ENCODE results near the gene TBC1D9B. TPM values are rescaled to one million over a fixed set of nuclear protein-coding genes. Genes with fewer than 3 reads are reported as not detected.

The TBC1D9B gene
- total RNA-seq, 1 experiment from 2014 or later: 127 TPM

GRCh38 chr5:179889885-179890284 is 17.8 kb downstream of the TBC1D9B start:
- Histone ChIP-seq H3K9ac (ENCODE audit: low read length) (no peak overlapping the region), H3K9me3 (ENCODE audit: control insufficient read depth in 1 of 2, insufficient read depth in 1 of 2, low read depth in 1 of 2, low read length in 2 of 2) (no peaks in the 10 kb centered on the region), H3K9me2 (ENCODE audit: insufficient read depth) (no peaks in the 10 kb centered on the region), H4K20me1 (ENCODE audit: insufficient read depth) (no peaks in the 10 kb centered on the region), H3K4me2 (ENCODE audit: low read length) (no peak overlapping the region), H2AFZ (ENCODE audit: low read depth, low read length, poor library complexity, severe bottlenecking) (no peak overlapping the region), H3K27ac (ENCODE audit: low read depth, low read length) (no peak overlapping the region), H3K36me3 (ENCODE audit: control insufficient read depth in 1 of 2, insufficient read depth in 2 of 2, low read length in 2 of 2) (peaks cover 43 to 71% of the 10 kb centered on the region in 2 experiments), H3K79me2 (ENCODE audit: insufficient read depth, low read length) (no peaks in the 10 kb centered on the region), H3K27me3 (ENCODE audit: insufficient read depth, low read length) (no peaks in the 10 kb centered on the region), H3K4me1 (ENCODE audit: control insufficient read depth in 1 of 2, insufficient read depth in 2 of 2, low read length in 2 of 2) (no peaks in the 10 kb centered on the region), H3K4me3 (replicated peaks in 1 of 2; ENCODE audit: low read depth in 1 of 2, low read length in 2 of 2) (no peak overlapping the region)
- TF ChIP-seq ZFX (IDR thresholded peaks at IDR 0.05): no peak
- TF ChIP-seq, protein P1, sequence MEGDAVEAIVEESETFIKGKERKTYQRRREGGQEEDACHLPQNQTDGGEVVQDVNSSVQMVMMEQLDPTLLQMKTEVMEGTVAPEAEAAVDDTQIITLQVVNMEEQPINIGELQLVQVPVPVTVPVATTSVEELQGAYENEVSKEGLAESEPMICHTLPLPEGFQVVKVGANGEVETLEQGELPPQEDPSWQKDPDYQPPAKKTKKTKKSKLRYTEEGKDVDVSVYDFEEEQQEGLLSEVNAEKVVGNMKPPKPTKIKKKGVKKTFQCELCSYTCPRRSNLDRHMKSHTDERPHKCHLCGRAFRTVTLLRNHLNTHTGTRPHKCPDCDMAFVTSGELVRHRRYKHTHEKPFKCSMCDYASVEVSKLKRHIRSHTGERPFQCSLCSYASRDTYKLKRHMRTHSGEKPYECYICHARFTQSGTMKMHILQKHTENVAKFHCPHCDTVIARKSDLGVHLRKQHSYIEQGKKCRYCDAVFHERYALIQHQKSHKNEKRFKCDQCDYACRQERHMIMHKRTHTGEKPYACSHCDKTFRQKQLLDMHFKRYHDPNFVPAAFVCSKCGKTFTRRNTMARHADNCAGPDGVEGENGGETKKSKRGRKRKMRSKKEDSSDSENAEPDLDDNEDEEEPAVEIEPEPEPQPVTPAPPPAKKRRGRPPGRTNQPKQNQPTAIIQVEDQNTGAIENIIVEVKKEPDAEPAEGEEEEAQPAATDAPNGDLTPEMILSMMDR (IDR thresholded peaks at IDR 0.05 in 2 of 3, conservative IDR thresholded peaks at IDR 0.05 in 1 of 3; ENCODE audit: borderline replicate concordance in 1 of 3, insufficient read depth in 1 of 3, low read depth in 2 of 3, low read length in 2 of 3): no peak
- TF ChIP-seq SIN3A (IDR thresholded peaks at IDR 0.05; ENCODE audit: low read depth): no peak
- TF ChIP-seq, protein P2, sequence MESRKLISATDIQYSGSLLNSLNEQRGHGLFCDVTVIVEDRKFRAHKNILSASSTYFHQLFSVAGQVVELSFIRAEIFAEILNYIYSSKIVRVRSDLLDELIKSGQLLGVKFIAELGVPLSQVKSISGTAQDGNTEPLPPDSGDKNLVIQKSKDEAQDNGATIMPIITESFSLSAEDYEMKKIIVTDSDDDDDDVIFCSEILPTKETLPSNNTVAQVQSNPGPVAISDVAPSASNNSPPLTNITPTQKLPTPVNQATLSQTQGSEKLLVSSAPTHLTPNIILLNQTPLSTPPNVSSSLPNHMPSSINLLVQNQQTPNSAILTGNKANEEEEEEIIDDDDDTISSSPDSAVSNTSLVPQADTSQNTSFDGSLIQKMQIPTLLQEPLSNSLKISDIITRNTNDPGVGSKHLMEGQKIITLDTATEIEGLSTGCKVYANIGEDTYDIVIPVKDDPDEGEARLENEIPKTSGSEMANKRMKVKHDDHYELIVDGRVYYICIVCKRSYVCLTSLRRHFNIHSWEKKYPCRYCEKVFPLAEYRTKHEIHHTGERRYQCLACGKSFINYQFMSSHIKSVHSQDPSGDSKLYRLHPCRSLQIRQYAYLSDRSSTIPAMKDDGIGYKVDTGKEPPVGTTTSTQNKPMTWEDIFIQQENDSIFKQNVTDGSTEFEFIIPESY (IDR thresholded peaks at IDR 0.05; ENCODE audit: extremely low read depth, insufficient replicate concordance, low read length): no peak
- TF ChIP-seq ZNF274 (IDR thresholded peaks at IDR 0.05; ENCODE audit: low read depth, low read length): no peak
- no peak for TF ChIP-seq JUND (IDR thresholded peaks at IDR 0.05)
- TF ChIP-seq CBX3 (IDR thresholded peaks at IDR 0.05; ENCODE audit: low read depth): no peak
- no peak for TF ChIP-seq EZH2phosphoT487 (IDR thresholded peaks at IDR 0.05; ENCODE audit: borderline replicate concordance)
- TF ChIP-seq EGR1 (IDR thresholded peaks at IDR 0.05; ENCODE audit: low read depth): no peak
- POLR2A ChIA-PET: interaction anchor here (0.7 kb wide), 1 partner anchor 1315 kb away, joined by 5 read pairs; the partner anchor contains the start of gene TRIM7
- ATAC-seq: no peak
- no peak for DNase-seq (ENCODE audit: low read depth, low spot score)
- CTCF ChIA-PET: no interaction called here
- intact Hi-C loops (cut with micrococcal nuclease): no loop called here
- BruUV-seq (replicated peaks): no TSS peak
- RAD21 ChIA-PET (ENCODE audit: low non-redundant PET in 1 of 2, low total read pairs in 2 of 2, uncharacterized antibody in 2 of 2, unreplicated experiment in 2 of 2): no interaction called here

All from HCT116 (cell line).